ENCODE results near the gene POU4F3. TPM values are rescaled to one million over a fixed set of nuclear protein-coding genes. Genes with fewer than 3 reads are reported as not detected.

The POU4F3 gene
- total RNA-seq, 4 donors from 2014 or later = not detected

DNA sequence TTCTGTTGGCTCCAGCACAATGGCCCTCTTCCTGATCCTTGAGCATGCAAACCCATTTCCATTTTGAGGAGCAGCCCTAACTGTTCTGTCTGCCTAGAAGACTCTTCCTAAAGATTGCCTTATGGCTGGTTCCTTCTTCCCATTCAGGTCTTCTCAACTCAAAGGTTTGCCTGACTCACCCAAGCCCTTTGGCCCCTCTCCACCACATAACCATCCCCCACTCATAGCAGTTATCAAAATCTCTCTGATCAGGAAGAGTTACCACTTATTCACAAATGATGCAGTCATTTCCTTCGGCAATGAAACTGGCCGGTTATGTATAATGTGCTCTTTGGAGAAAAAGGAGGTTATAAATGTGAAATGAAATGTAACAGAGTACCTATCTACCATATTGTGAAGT, 8.9 kb upstream of the POU4F3 start:
- intact Hi-C loops (cut with DNase I) = no loop called here
- Histone ChIP-seq H3K4me1 (no peaks in the 10 kb centered on the region), H3K27me3 (peaks cover 0 to 69% (median 3%) of the 10 kb centered on the region in 4 donors), H3K36me3 (no peaks in the 10 kb centered on the region), H3K9me3 (no peaks in the 10 kb centered on the region), H3K4me3 (no peak overlapping the region), H3K27ac (no peak overlapping the region)
- no peak for DNase-seq
- 80 to 88% methylated on average over 2 of the region's 2 CpGs for WGBS, 2 donors
- TF ChIP-seq POLR2A (IDR thresholded peaks at IDR 0.05) = no peak
- TF ChIP-seq, protein P1, sequence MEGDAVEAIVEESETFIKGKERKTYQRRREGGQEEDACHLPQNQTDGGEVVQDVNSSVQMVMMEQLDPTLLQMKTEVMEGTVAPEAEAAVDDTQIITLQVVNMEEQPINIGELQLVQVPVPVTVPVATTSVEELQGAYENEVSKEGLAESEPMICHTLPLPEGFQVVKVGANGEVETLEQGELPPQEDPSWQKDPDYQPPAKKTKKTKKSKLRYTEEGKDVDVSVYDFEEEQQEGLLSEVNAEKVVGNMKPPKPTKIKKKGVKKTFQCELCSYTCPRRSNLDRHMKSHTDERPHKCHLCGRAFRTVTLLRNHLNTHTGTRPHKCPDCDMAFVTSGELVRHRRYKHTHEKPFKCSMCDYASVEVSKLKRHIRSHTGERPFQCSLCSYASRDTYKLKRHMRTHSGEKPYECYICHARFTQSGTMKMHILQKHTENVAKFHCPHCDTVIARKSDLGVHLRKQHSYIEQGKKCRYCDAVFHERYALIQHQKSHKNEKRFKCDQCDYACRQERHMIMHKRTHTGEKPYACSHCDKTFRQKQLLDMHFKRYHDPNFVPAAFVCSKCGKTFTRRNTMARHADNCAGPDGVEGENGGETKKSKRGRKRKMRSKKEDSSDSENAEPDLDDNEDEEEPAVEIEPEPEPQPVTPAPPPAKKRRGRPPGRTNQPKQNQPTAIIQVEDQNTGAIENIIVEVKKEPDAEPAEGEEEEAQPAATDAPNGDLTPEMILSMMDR (IDR thresholded peaks at IDR 0.05) = no peak

DNA sequence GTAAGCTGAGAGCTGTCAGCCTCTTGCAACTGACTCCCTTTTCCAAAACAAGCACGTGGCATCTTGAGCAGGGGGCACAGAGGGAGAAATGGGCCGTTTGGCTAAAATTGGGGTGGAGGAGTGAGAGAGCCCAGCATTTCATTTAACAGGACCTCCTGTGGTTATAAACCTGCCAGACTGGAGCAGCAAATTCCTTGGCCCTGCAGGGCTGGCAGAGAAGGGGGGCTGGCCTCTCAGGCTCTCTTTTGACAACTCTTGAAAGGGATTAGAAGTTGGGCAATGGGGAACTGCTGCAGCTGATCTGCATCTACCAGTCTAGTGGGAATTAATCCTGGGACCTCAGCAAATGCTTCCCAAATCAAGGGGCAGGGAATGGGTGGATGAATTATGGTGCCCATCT, 7.2 kb upstream of the POU4F3 start:
- DNase-seq = no peak
- H3K4me1 ChIP-seq = no peaks in the 10 kb centered on the region
- no peaks in the 10 kb centered on the region for H3K9me3 ChIP-seq
- TF ChIP-seq, protein P1 (IDR thresholded peaks at IDR 0.05) = no peak
- no peak for TF ChIP-seq POLR2A (IDR thresholded peaks at IDR 0.05)
- intact Hi-C loops (cut with DNase I) = no loop called here
- H3K27me3 ChIP-seq = peaks cover 0 to 82% (median 3%) of the 10 kb centered on the region in 4 donors
- no peak overlapping the region for H3K27ac ChIP-seq
- no peak overlapping the region for H3K4me3 ChIP-seq
- WGBS, 2 donors = 0 to 7% methylated on average over 1 to 2 of the region's 2 CpGs
- H3K36me3 ChIP-seq = no peaks in the 10 kb centered on the region

DNA sequence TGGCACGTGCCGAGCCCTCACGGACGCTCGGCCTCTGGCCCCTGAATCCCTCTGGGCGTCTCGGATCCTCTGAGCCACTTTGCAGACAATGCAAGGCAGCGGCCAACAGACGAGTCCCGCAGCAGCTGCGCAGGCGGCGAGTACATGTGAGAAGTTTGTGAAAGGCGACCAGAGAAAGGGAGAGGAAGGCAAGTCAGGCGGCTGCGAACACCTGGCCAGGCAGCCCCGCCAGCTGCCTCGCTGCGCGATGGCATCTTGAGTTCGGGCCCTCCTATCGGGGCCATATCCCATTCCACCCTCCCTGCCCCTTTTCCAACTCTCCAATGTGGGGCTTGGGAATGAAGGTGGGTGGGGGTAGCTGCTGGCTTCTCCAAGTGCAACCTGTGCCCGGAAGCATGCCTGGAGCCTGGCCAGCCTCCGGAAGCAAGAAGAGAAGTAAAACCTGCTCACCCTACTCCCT, 4.5 kb upstream of the POU4F3 start:
- no peaks in the 10 kb centered on the region for H3K9me3 ChIP-seq
- peaks cover 0 to 98% (median 16%) of the 10 kb centered on the region in 4 donors for H3K27me3 ChIP-seq
- TF ChIP-seq, protein P1 (IDR thresholded peaks at IDR 0.05) = no peak
- TF ChIP-seq POLR2A (IDR thresholded peaks at IDR 0.05) = no peak
- H3K4me3 ChIP-seq = no peak overlapping the region
- H3K4me1 ChIP-seq = peaks cover 0 to 6% (median 0%) of the 10 kb centered on the region in 3 donors
- H3K27ac ChIP-seq = no peak overlapping the region
- H3K36me3 ChIP-seq = no peaks in the 10 kb centered on the region
- 12 to 13% methylated on average over 3 to 9 of the region's 24 CpGs for WGBS, 2 donors
- no peak for DNase-seq
- intact Hi-C loops (cut with DNase I) = no loop called here

DNA sequence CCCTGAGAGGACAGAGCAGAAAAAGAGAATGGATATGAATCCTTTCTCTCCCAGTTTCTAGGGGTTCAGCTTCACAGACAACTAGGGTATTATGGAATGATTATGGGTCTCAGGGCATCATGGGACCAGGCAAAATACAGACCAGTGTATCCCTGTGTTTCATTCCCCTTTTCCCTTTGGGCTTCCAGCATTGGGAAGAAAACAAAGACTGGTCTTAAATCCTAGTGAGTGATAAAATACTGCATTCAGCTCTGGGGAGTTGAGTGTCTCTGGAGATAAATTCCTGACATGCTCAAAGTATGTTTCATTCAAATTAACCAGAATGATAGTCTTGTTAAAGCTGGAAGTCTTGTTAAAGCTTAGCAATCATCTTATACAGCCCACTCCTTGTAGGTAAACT, 2.4 kb upstream of the POU4F3 start:
- Histone ChIP-seq H3K4me3 (no peak overlapping the region), H3K4me1 (peaks cover 0 to 14% (median 0%) of the 10 kb centered on the region in 3 donors), H3K27ac (no peak overlapping the region), H3K9me3 (no peaks in the 10 kb centered on the region), H3K27me3 (peaks cover 0 to 100% (median 34%) of the 10 kb centered on the region in 4 donors), H3K36me3 (no peaks in the 10 kb centered on the region)
- intact Hi-C loops (cut with DNase I) = no loop called here
- TF ChIP-seq, protein P1 (IDR thresholded peaks at IDR 0.05) = no peak
- no peak for TF ChIP-seq POLR2A (IDR thresholded peaks at IDR 0.05)
- no peak for DNase-seq

DNA sequence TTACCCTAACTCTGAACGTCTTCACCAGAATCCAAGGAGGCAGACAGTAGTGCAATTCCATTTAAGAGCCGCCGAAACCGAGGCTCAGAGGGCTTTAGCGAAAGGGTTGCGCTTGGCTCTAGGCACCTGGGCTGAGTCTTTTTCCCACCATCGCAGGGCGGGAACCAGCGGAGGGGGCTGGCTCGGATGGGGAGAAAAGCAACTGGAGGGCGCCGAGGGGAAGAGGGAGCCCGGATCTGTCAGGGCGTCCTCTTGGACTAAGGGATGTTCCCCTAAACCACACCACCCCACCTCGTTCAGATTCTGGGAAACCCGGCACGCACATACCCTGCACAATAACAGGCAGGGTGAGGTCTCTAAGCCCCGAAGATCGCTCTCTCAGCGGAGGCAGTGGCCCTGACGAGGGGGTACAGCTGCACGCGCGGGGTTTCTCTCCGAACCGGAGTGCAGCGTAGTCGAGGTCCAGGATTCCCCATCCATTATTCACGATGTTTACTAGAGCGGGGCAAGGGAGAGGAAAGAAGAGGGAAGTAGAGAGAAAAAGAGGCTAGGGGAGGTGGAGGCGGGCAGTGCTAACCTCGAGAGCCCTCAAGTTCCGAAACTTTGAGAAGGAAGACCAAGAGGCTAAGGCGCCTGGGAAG, 1.3 kb upstream of the POU4F3 start:
- Histone ChIP-seq H3K27ac (no peak overlapping the region), H3K4me3 (no peak overlapping the region), H3K27me3 (peaks cover 6 to 100% (median 40%) of the 10 kb centered on the region in 4 donors), H3K4me1 (peaks cover 0 to 14% (median 0%) of the 10 kb centered on the region in 3 donors), H3K9me3 (no peaks in the 10 kb centered on the region), H3K36me3 (no peaks in the 10 kb centered on the region)
- no peak for DNase-seq
- intact Hi-C loops (cut with DNase I) = no loop called here
- WGBS, 2 donors = 4 to 11% methylated on average over 21 to 28 of the region's 34 CpGs
- no peak for TF ChIP-seq POLR2A (IDR thresholded peaks at IDR 0.05)
- TF ChIP-seq, protein P1 (IDR thresholded peaks at IDR 0.05) = no peak
